Dendritic cell treated with granulocyte-macrophage colony-stimulating factor and Interleukin-4, amounts not matched to agents 40 ng/mL and 50 ng/mL, for 4 days (primary cell): ENCODE measurements around the gene TCF3.

Experiments
- H3K27ac Mint-ChIP-seq: one replicate; pipeline ENCODE4 v1.8.0; 2022; ENCODE audit warnings: mild to moderate bottlenecking, mixed read lengths
- H3K27me3 Mint-ChIP-seq: one replicate; pipeline ENCODE4 v1.8.0; 2022; ENCODE audit warnings: mild to moderate bottlenecking, mixed read lengths
- H3K36me3 Mint-ChIP-seq: one replicate; pipeline ENCODE4 v1.8.0; 2022; ENCODE audit warnings: low read depth, mixed read lengths
- H3K4me1 Mint-ChIP-seq: one replicate; pipeline ENCODE4 v1.8.0; 2022; ENCODE audit warnings: low read depth, mixed read lengths
- H3K4me3 Mint-ChIP-seq: one replicate; pipeline ENCODE4 v1.8.0; 2022; ENCODE audit warnings: mild to moderate bottlenecking, moderate library complexity, mixed read lengths
- H3K9me3 Mint-ChIP-seq: one replicate; pipeline ENCODE4 v1.8.0; 2022; ENCODE audit warnings: mixed read lengths
- intact Hi-C: fragments of 100-400 bp; cut with micrococcal nuclease; formaldehyde crosslinking; loops from one replicate; pipeline ENCODE4 v1.15.0; 2022

The TCF3 gene

DNA sequence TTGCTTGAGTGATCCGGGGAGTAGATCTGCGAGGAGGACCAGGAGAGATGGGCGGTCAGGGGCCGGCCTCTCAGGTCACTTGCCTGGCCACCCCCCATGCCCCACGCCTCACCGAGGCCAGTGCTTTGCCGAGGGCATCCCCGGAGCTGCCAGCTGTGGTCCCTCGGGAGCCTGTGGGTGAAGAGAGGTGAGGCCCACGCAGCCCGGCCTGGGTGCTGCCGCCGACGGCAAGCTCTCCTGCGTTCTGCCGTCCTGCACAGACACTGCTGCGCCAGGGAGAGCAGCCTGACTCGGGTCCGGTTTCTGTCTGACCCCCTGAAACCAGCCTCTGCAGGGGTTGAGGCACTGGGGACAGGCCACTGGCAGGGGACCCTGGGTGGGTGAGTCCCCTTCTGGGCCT lies 31.4 kb downstream of the TCF3 start:
- H3K36me3 Mint-ChIP-seq: peaks cover 100% of the 10 kb centered on the region
- no peak overlapping the region for H3K27ac Mint-ChIP-seq
- no peaks in the 10 kb centered on the region for H3K27me3 Mint-ChIP-seq
- H3K4me1 Mint-ChIP-seq: peaks cover 6% of the 10 kb centered on the region
- intact Hi-C loops: no loop called here
- no peaks in the 10 kb centered on the region for H3K9me3 Mint-ChIP-seq
- H3K4me3 Mint-ChIP-seq: no peak overlapping the region

DNA sequence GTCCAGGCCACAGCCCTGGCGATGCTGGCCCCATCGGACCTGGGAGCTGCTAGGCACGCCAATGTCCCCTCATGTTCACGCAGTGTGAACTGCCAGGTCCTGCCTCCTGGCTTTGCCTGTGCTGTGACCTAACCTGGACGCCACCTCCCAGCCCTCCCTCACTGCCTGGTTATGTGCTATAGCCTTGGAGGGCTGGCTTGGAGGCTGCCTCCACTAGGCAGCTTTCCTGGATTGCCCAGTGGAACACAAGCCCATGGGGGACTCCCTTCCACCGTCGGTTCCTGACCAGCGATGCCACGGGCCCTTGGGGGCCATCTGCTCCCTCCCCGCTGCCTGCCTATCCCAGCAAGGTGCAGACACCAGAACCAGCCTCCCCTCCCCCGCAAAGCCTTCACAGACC lies 31.9 kb downstream of the TCF3 start:
- Mint-ChIP-seq H3K9me3 (no peaks in the 10 kb centered on the region), H3K36me3 (peaks cover 100% of the 10 kb centered on the region), H3K27me3 (no peaks in the 10 kb centered on the region), H3K4me1 (peaks cover 6% of the 10 kb centered on the region), H3K4me3 (no peak overlapping the region), H3K27ac (no peak overlapping the region)
- intact Hi-C loops: no loop called here

DNA sequence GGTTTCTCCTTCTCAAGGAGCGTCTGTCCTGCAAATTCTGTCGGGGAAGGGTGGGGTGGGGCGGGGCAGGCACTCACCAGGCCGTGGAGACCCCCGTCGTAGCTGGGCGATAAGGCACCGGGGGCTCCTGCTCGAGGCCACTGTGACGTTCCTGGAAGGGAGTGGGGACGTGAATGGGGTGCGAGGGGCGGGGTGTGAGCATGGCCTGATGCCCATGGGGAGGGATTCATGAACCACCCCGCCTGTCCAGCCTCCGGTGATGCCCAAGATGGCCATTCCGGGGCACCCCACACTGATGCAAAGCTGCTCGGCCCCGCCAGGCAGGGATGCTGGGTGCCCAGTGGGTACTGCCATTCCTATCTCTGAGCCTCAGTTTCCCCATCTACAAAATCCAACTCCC lies 32.7 kb downstream of the TCF3 start:
- no peaks in the 10 kb centered on the region for H3K27me3 Mint-ChIP-seq
- H3K27ac Mint-ChIP-seq: no peak overlapping the region
- no peaks in the 10 kb centered on the region for H3K9me3 Mint-ChIP-seq
- intact Hi-C loops: no loop called here
- no peak overlapping the region for H3K4me3 Mint-ChIP-seq
- H3K36me3 Mint-ChIP-seq: peaks cover 100% of the 10 kb centered on the region
- H3K4me1 Mint-ChIP-seq: peaks cover 2% of the 10 kb centered on the region

DNA sequence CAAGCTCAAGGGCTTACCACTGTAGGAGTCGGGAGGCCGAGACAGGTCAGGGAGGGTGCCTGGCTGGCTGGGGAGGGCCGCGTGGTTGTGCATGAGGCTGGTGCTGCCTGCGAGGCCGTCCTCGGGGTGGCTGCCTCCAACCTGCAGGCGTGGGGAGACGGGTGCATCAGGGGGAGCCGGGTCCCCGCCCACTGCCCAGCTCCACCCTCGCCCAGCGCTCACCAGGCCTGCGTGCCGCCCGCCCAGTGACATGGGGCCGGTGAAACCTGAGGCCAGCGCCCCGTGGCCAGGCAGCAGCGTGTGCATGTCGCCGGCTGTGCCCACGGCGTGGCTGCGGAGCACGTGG lies 33.3 kb downstream of the TCF3 start:
- Mint-ChIP-seq H3K9me3 (no peaks in the 10 kb centered on the region), H3K36me3 (peaks cover 100% of the 10 kb centered on the region), H3K27ac (no peak overlapping the region), H3K27me3 (no peaks in the 10 kb centered on the region), H3K4me3 (no peak overlapping the region), H3K4me1 (no peaks in the 10 kb centered on the region)
- intact Hi-C loops: no loop called here

DNA sequence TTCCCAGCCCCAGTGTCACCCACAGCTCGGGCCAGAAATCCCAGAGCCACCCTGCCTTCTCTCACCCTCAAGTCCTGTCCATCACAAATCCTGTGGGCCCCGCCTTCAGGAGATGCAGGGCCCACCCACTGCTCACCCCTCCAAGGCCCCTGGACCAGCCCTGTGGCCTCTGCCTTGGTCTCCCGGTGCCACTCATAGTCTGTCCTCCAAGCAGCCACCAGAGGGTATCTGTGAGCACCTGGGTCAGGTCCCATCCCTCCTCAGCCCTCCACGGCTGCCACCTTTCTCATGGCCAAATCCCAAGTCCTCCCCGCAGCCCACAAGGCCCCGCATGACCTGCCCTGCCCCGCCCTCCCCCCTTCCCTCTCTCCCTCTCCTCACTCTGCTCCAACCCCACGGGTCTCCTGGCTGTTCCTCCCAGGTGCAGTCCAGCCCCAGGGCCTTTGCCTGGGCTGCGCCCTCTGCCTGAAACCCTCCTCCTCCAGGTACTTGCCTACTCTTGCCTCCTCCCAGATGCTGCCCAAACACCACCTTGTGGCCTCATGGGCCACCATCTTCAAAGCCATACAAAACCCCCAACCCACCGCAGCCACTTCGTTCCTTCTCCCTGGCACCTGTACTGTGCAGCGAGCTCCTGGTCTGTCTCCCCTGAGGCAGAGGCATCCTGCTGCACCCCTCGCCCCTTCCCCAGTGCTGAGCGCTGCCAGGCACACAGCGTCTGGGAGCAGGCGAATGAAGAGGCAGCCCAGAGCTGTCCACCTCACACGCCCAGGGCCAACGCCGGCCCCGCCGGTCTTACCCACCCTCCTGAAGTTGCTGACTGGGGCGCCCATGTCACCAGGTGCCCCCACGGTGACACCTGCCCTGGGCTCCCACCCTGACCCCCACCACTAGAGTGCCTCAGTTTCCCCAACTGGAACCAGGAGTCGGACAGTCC lies 34.0 kb downstream of the TCF3 start:
- no peaks in the 10 kb centered on the region for H3K9me3 Mint-ChIP-seq
- intact Hi-C loops: no loop called here
- no peak overlapping the region for H3K4me3 Mint-ChIP-seq
- no peak overlapping the region for H3K27ac Mint-ChIP-seq
- no peaks in the 10 kb centered on the region for H3K4me1 Mint-ChIP-seq
- peaks cover 100% of the 10 kb centered on the region for H3K36me3 Mint-ChIP-seq
- H3K27me3 Mint-ChIP-seq: no peaks in the 10 kb centered on the region

DNA sequence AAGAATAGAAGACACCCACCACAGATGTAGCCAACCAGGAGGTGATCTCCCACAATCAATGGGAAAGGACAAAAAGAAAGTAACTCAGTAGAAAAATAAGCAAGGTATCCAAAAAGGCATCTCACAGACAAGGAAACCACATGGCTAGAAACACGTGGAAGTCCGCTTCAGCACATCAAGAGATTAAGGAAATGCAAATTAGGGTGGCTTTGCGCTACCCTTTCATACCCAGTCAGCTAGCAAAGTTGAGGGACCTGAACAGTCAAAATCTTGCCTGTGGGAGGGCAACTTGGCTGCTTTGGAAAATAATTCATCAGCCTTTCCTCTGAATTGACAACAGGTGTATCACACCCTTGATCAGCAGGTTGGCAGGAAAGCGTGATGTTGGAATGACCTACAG lies 35.5 kb downstream of the TCF3 start:
- H3K4me3 Mint-ChIP-seq: no peak overlapping the region

DNA sequence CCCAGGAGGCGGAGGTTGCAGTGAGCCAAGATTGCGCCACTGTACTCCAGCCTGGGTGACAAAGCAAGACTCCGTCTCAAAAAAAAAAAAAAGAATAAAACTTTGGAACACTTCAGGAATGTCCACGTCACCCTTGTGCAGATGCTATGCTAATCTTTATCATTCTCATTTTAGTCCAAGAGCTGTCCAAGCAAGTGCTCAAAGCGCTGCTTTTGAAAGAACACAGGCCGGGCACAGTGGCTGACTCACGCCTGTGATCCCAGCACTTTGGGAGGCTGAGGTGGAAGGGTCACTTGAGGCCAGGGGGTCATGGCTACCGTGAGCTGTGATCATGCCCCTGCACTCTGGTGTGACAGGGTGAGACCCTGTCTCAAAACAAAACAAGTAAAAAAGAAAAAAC lies 36.0 kb downstream of the TCF3 start:
- no peaks in the 10 kb centered on the region for H3K9me3 Mint-ChIP-seq
- no peak overlapping the region for H3K27ac Mint-ChIP-seq
- intact Hi-C loops: no loop called here
- no peaks in the 10 kb centered on the region for H3K27me3 Mint-ChIP-seq
- H3K4me1 Mint-ChIP-seq: no peaks in the 10 kb centered on the region
- H3K4me3 Mint-ChIP-seq: no peak overlapping the region
- H3K36me3 Mint-ChIP-seq: peaks cover 100% of the 10 kb centered on the region

More for the DNA sequence above, 35.5 kb downstream of the TCF3 start:
- Mint-ChIP-seq H3K36me3 (peaks cover 100% of the 10 kb centered on the region), H3K27ac (no peak overlapping the region), H3K4me1 (no peaks in the 10 kb centered on the region), H3K27me3 (no peaks in the 10 kb centered on the region), H3K9me3 (no peaks in the 10 kb centered on the region)
- intact Hi-C loops: no loop called here

DNA sequence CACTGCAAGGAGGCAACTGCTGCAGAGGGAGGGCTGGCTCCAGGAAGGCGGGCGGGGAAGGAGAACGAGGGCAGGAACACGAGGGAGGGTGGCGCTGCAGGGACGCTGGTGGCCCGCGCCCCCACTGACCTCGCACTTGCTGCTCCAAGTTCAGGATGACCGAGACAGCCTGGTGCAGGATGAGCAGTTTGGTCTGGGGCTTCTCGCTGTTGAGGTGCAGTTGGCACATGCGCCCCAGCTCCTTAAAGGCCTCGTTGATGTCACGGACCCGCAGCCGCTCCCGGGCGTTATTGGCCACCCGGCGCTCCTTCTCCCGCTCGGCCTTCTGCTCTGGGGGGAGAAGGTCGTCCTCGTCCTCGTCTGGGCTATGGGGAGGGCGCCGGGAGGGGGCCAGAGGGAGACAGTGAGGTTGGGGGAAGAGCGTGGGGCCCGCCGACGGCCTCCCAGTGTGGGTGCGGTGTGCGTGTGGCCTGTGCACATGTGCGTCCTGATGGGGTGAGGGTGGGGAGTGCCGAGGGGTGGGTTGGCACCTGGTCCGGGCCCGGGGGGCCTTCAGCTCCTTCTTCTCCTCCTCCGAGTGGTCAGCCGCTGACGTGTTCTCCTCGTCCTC lies 37.2 kb downstream of the TCF3 start:
- no peak overlapping the region for H3K27ac Mint-ChIP-seq

DNA sequence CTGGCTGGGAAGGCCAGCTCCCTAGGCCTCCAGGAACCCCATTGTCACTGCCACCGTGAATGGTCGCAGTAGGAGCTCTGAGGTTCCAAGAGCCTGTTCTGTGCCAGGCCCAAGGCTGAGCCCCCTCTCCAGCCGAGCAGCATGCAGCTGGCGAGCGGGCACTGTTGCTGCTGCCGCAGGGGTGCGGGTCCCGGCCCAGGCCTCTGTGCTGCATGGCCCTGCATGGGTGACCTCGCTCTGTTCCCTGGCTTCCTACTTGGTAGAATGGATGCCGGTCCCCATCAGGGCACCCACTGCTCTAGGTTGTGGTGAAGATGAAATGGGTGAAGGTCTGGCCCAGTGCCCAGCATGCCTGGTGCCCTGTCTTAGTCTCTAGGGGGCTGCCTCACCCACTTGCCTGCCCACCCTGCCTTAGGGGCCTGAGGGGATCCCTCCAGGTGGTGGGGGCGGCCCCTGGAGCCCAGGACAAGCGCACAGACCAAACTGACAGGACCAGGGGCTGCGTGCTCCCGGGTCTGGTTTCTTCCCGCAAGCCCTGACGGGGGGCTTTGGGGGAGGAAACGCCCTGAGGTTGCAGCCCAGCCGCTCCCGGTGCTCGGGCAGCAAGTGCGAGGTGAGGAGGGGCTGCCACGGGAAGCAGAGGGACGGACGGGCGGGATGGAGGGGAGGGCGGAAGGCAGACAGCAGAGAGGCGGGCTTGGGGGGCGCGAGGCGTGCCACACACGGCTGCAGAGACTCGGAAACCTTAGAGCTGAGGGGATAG lies 38.4 kb downstream of the TCF3 start:
- H3K4me1 Mint-ChIP-seq: peaks cover 17% of the 10 kb centered on the region

More for the DNA sequence above, 37.2 kb downstream of the TCF3 start:
- peaks cover 100% of the 10 kb centered on the region for H3K36me3 Mint-ChIP-seq
- intact Hi-C loops: no loop called here
- H3K27me3 Mint-ChIP-seq: peaks cover 2% of the 10 kb centered on the region
- H3K9me3 Mint-ChIP-seq: no peaks in the 10 kb centered on the region
- H3K4me3 Mint-ChIP-seq: no peak overlapping the region
- peaks cover 4% of the 10 kb centered on the region for H3K4me1 Mint-ChIP-seq

DNA sequence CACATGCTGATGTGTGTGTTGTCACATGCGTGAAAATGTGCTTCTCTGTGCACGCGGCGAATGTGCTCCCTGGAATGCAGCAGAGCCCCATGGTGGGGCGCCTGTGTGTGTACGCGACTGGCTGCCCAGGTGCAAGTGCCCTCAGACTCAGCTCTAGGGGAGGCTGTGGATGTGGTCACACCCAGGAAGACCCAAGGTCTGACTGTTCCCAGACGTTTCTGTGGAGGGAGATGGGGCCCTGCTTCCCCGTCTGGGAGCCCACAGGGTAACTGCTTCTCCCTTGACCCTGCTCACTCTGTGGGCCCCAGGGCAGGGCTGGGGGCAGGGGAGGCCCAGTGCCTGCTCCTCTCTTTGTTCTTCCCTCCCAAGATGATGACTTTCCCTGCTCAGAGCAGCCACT lies 39.3 kb downstream of the TCF3 start:
- intact Hi-C loops: no loop called here
- H3K9me3 Mint-ChIP-seq: no peaks in the 10 kb centered on the region
- H3K27me3 Mint-ChIP-seq: peaks cover 12% of the 10 kb centered on the region
- peaks cover 90% of the 10 kb centered on the region for H3K36me3 Mint-ChIP-seq
- peaks cover 25% of the 10 kb centered on the region for H3K4me1 Mint-ChIP-seq
- H3K27ac Mint-ChIP-seq: no peak overlapping the region
- H3K4me3 Mint-ChIP-seq: no peak overlapping the region

More for the DNA sequence above, 38.4 kb downstream of the TCF3 start:
- intact Hi-C loops: no loop called here
- no peaks in the 10 kb centered on the region for H3K9me3 Mint-ChIP-seq
- peaks cover 99% of the 10 kb centered on the region for H3K36me3 Mint-ChIP-seq
- peaks cover 7% of the 10 kb centered on the region for H3K27me3 Mint-ChIP-seq
- H3K27ac Mint-ChIP-seq: no peak overlapping the region
- H3K4me3 Mint-ChIP-seq: no peak overlapping the region

DNA sequence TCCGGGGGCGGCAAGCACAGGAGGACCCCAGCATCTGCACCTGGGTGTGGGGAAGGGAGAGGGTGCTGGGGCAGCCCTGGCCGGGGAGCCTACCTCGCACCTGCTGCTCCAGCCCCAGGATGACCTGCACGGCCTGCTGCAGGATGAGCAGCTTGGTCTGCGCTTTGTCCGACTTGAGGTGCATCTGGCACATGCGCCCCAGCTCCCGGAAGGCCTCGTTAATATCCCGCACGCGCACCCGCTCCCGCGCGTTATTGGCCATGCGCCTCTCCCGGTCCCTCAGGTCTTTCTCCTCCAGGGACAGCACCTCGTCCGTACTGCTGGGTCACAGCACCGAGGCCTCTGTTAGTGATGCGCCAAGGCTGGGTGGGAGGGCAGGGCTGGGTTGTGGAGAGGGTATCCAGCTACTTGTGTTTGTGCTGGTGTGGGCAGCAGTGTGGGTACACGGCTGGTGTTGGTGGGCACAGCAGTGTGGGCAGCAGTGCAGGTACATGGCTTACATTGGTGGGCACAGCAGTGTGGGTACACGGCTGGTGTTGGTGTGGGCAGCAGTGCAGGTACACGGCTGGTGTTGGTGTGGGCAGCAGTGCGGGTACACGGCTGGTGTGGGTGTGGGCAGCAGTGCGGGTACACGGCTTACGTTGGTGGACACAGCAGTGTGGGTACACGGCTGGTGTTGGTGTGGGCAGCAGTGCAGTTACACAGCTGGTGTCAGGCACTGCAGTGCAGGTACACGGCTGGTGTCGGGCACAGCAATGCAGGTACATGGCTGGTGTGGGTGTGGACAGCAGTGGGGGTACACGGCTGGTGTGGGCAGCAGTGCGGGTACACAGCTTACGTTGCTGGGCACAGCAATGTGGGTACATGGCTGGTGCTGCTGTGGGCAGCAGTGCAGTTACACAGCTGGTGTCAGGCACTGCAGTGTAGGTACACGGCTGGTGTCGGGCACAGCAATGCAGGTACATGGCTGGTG lies 40.0 kb downstream of the TCF3 start:
- Mint-ChIP-seq H3K9me3 (no peaks in the 10 kb centered on the region), H3K27ac (no peak overlapping the region), H3K4me3 (no peak overlapping the region), H3K27me3 (peaks cover 12% of the 10 kb centered on the region), H3K36me3 (peaks cover 83% of the 10 kb centered on the region), H3K4me1 (peaks cover 25% of the 10 kb centered on the region)
- intact Hi-C loops: no loop called here

DNA sequence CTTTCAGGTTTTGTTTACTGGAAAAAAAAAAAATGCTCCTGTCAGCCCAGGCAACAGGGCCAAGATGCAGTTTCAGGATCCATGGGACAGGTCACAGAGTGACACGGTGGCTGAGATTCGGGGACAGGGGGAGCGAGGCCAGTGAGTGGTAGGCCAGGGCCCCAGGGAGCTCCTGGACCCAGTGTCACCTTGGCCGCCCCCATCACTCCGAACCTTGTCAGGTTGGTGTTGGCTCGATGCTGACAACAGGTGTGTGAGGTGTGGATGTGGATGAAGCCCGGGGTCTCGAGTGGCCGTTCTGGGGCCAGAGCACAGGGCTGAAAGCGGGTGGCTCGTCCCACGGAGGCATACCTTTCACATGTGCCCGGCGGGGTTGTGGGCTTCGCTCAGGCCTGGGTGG lies 41.1 kb downstream of the TCF3 start:
- peaks cover 12% of the 10 kb centered on the region for H3K27me3 Mint-ChIP-seq
- H3K9me3 Mint-ChIP-seq: no peaks in the 10 kb centered on the region
- H3K4me3 Mint-ChIP-seq: no peak overlapping the region
- peaks cover 72% of the 10 kb centered on the region for H3K36me3 Mint-ChIP-seq
- intact Hi-C loops: no loop called here
- H3K4me1 Mint-ChIP-seq: peaks cover 33% of the 10 kb centered on the region
- H3K27ac Mint-ChIP-seq: no peak overlapping the region

DNA sequence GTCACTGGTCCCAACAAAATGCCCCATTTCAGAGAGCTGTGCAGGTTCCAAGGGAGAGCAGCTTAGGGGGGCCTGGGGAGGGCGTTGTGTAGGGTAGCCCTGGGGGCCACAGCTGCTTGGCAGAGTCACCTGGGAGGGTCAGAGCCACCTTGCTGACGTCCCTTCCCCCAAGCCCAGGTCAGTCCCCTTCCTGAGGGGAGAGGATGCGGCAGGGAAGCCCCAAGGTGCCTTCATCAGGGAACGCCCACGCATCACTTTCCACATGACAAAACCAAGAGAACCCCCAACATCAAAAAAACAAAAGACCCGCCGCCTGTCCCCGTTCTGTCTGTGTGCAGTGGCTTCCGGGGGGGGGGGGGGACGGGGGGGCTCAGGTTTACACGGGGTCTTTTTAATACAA lies 41.8 kb downstream of the TCF3 start:
- Mint-ChIP-seq H3K36me3 (peaks cover 66% of the 10 kb centered on the region), H3K9me3 (no peaks in the 10 kb centered on the region), H3K4me3 (no peak overlapping the region), H3K4me1 (peaks cover 39% of the 10 kb centered on the region), H3K27me3 (peaks cover 12% of the 10 kb centered on the region), H3K27ac (no peak overlapping the region)
- intact Hi-C loops: no loop called here
